Measurements from ENCODE around the gene TRERF1.

The TRERF1 gene

GRCh38 chr6:42316981-42317380 lies 134.7 kb downstream of the TRERF1 start:
- CTCF ChIA-PET, result interaction anchor here (0.6 to 1.6 kb wide), 7 partner anchors 10 to 508 kb away, joined by 3 to 4 read pairs (median 3); no protein-coding TSS in a partner anchor
- no peak overlapping the region for H3K4me3 ChIP-seq (ENCODE audit: low read depth, low read length)
- TF ChIP-seq ZSCAN30 (tag by site-specific recombination; IDR thresholded peaks at IDR 0.05), result no peak
- no peak for TF ChIP-seq ZNF514 (tag by site-specific recombination; IDR thresholded peaks at IDR 0.05)
- no peak for TF ChIP-seq RBAK (tag by site-specific recombination; IDR thresholded peaks at IDR 0.05)
- no peak for TF ChIP-seq ZSCAN18 (tag by site-specific recombination; IDR thresholded peaks at IDR 0.05)
- TF ChIP-seq, protein P1, sequence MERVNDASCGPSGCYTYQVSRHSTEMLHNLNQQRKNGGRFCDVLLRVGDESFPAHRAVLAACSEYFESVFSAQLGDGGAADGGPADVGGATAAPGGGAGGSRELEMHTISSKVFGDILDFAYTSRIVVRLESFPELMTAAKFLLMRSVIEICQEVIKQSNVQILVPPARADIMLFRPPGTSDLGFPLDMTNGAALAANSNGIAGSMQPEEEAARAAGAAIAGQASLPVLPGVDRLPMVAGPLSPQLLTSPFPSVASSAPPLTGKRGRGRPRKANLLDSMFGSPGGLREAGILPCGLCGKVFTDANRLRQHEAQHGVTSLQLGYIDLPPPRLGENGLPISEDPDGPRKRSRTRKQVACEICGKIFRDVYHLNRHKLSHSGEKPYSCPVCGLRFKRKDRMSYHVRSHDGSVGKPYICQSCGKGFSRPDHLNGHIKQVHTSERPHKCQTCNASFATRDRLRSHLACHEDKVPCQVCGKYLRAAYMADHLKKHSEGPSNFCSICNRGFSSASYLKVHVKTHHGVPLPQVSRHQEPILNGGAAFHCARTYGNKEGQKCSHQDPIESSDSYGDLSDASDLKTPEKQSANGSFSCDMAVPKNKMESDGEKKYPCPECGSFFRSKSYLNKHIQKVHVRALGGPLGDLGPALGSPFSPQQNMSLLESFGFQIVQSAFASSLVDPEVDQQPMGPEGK (tag by site-specific recombination; IDR thresholded peaks at IDR 0.05), result peak; percentile 38; the same call in 1 of the 2 replicates
- TF ChIP-seq ZBTB17 (tag by site-specific recombination; IDR thresholded peaks at IDR 0.05), result peak; percentile 29
- TF ChIP-seq ZNF623 (tag by site-specific recombination; IDR thresholded peaks at IDR 0.05), result no peak
- TF ChIP-seq MZF1 (tag by site-specific recombination; IDR thresholded peaks at IDR 0.05; ENCODE audit: borderline replicate concordance), result no peak
- no peak for TF ChIP-seq ZNF324 (tag by site-specific recombination; IDR thresholded peaks at IDR 0.05)
- TF ChIP-seq ZFP3 (tag by site-specific recombination; IDR thresholded peaks at IDR 0.05; ENCODE audit: low read depth), result no peak
- TF ChIP-seq, protein P2, sequence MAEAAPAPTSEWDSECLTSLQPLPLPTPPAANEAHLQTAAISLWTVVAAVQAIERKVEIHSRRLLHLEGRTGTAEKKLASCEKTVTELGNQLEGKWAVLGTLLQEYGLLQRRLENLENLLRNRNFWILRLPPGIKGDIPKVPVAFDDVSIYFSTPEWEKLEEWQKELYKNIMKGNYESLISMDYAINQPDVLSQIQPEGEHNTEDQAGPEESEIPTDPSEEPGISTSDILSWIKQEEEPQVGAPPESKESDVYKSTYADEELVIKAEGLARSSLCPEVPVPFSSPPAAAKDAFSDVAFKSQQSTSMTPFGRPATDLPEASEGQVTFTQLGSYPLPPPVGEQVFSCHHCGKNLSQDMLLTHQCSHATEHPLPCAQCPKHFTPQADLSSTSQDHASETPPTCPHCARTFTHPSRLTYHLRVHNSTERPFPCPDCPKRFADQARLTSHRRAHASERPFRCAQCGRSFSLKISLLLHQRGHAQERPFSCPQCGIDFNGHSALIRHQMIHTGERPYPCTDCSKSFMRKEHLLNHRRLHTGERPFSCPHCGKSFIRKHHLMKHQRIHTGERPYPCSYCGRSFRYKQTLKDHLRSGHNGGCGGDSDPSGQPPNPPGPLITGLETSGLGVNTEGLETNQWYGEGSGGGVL (tag by site-specific recombination; IDR thresholded peaks at IDR 0.05), result no peak
- TF ChIP-seq ZNF785 (tag by site-specific recombination; IDR thresholded peaks at IDR 0.05), result no peak
- H3K36me3 ChIP-seq (ENCODE audit: control insufficient read depth in 2 of 2, insufficient read depth in 1 of 2, low read length in 2 of 2), result no peaks in the 10 kb centered on the region
- peak overlapping the region; percentile 13; the same call in 1 of the 2 replicates for H3K27ac ChIP-seq (ENCODE audit: extremely low read depth, low read depth, low read length)
- H3K4me1 ChIP-seq (ENCODE audit: control insufficient read depth, insufficient read depth, low read length), result peaks cover 13% of the 10 kb centered on the region
- no peaks in the 10 kb centered on the region for H3K9me3 ChIP-seq (ENCODE audit: control insufficient read depth, insufficient read depth, low read depth, low read length)
- POLR2A ChIA-PET, result interaction anchor here (1.0 to 1.3 kb wide), 2 partner anchors 139 to 247 kb away, joined by 3 read pairs; partner anchors contain the start of gene UBR2

- Histone ChIP-seq H3K4me3 (ENCODE audit: low read depth, low read length) (no peak overlapping the region), H3K9me3 (ENCODE audit: control insufficient read depth, insufficient read depth, low read depth, low read length) (no peaks in the 10 kb centered on the region), H3K4me1 (ENCODE audit: control insufficient read depth, insufficient read depth, low read length) (peaks cover 13% of the 10 kb centered on the region), H3K27ac (ENCODE audit: extremely low read depth, low read depth, low read length) (peak overlapping the region; percentile 13), H3K36me3 (ENCODE audit: control insufficient read depth in 2 of 2, insufficient read depth in 1 of 2, low read length in 2 of 2) (no peaks in the 10 kb centered on the region)
- ChIA-PET CTCF (interaction anchor here (0.6 to 1.6 kb wide), 7 partner anchors 9 to 507 kb away, joined by 3 to 4 read pairs (median 3); no protein-coding TSS in a partner anchor), POLR2A (interaction anchor here (1.0 to 1.3 kb wide), 2 partner anchors 139 to 247 kb away, joined by 3 read pairs; partner anchors contain the start of gene UBR2)
- TF ChIP-seq ZIC2 (tag by site-specific recombination; IDR thresholded peaks at IDR 0.05) (no peak), GLIS1 (tag by site-specific recombination; IDR thresholded peaks at IDR 0.05) (peak; percentile 25), WT1 (tag by site-specific recombination; IDR thresholded peaks at IDR 0.05) (peak; percentile 77), KLF8 (tag by site-specific recombination; IDR thresholded peaks at IDR 0.05) (peak; percentile 55; the same call in 1 of the 2 replicates), ZEB2 (tag by site-specific recombination; IDR thresholded peaks at IDR 0.05) (no peak; the same call in 1 of the 2 replicates), ZNF350 (tag by site-specific recombination; IDR thresholded peaks at IDR 0.05) (peak; percentile 56; the same call in 1 of the 2 replicates), ZNF341 (tag by site-specific recombination; IDR thresholded peaks at IDR 0.05; ENCODE audit: low read depth) (peak; percentile 37; the same call in 1 of the 2 replicates), ZNF138 (tag by site-specific recombination; IDR thresholded peaks at IDR 0.05; ENCODE audit: borderline replicate concordance) (no peak), ZNF169 (tag by site-specific recombination; IDR thresholded peaks at IDR 0.05) (no peak), ZBTB48 (tag by site-specific recombination; IDR thresholded peaks at IDR 0.05) (0 out of 2 replicates have a peak, but pooled peaks have one; percentile 23), SP3 (tag by site-specific recombination; IDR thresholded peaks at IDR 0.05) (peak; percentile 29; the same call in 1 of the 2 replicates), SCRT1 (tag by site-specific recombination; IDR thresholded peaks at IDR 0.05; ENCODE audit: borderline replicate concordance) (no peak), BCL11A (tag by site-specific recombination; IDR thresholded peaks at IDR 0.05; ENCODE audit: low read depth) (no peak), OSR2 (tag by site-specific recombination; IDR thresholded peaks at IDR 0.05) (no peak), GLI2 (tag by site-specific recombination; IDR thresholded peaks at IDR 0.05; ENCODE audit: borderline replicate concordance, low read depth) (no peak), SP7 (tag by site-specific recombination; IDR thresholded peaks at IDR 0.05) (0 out of 2 replicates have a peak, but pooled peaks have one; percentile 24), PRDM1 (tag by site-specific recombination; IDR thresholded peaks at IDR 0.05) (peak; percentile 44; the same call in 1 of the 2 replicates), ZNF132 (tag by site-specific recombination; IDR thresholded peaks at IDR 0.05; ENCODE audit: borderline replicate concordance) (no peak)
Observed at GRCh38 chr6:42315991-42316970, 135.4 kb downstream of the TRERF1 start.
